ENCODE results near the gene TRPM7.
A peak's percentile ranks its signal among the peaks of the same experiment; 100 is the strongest.
"Not testable (repeated sequence)": the region's sequence is repeated elsewhere in the genome, so short reads cannot be mapped to it uniquely, and the experiment has no call there.

The TRPM7 gene

GRCh38 chr15:50686469-50687301 is at the start of gene TRPM7:
TRPM7 (minus strand) TSS chr15:50686797; CDS start chr15:50686533, 264 bp downstream.
- DNase-seq = peak; percentile 89

GRCh38 chr15:50735156-50735555 is 48.6 kb upstream of the TRPM7 start:
- DNase-seq = no peak

DNA sequence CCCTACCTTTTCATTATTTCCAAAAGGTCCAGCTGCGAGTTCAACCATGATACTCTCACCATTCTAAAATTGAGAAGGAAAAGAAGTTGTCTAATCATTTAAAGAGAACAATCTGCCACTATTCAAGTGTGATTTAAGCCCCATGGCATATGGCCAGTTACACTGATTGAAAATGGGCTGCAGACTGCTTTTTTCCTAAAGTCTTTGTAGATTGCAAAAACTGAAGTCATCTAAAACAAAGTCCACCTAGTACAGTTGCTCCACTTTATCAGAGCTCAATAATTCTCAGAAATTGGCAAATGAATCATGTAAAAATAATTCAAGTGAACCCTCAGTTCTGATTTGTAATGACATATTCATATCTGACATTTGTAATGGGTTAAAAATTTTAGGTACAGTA is 39.7 kb upstream of the TRPM7 start:
- DNase-seq = no peak

DNA sequence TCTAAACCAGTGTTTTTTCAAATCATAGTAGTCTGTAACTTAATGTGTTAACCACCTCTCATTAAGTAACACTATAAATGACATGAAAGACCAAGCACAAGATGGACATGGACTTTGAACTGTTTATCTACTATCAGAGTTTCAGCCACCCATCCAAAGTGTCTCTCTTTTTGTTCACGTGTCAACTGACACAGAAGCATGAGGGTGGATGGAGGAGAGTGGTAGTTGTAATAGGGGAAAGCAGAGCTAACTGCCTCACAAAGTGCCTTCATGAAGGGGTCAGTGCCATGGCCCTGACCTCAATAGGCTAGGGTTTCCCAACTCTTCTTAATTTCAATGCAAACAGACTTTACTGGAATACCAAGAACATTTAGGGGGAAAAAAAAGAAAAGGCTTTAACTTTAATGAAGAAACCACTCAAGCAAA is 32.1 kb upstream of the TRPM7 start:
- DNase-seq = no peak

DNA sequence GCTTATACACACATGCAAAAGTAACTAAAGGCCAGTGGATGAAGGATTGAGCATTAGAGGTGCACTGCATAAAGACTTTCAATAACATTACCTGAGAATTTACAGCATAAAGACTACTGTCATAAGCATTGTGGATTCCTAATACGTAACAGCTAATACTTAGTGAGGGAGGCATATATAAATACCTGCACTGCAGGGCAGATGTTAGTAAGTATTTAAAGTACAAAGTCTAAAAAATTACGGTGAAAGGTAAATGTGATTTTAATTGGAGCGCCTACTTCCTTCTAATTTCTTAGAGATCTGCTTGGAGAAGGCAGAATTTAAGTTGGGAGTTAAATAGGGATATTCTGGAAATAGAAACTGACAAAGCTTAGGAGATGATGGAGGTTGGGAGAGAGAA is 25.4 kb upstream of the TRPM7 start:
- no peak for DNase-seq

DNA sequence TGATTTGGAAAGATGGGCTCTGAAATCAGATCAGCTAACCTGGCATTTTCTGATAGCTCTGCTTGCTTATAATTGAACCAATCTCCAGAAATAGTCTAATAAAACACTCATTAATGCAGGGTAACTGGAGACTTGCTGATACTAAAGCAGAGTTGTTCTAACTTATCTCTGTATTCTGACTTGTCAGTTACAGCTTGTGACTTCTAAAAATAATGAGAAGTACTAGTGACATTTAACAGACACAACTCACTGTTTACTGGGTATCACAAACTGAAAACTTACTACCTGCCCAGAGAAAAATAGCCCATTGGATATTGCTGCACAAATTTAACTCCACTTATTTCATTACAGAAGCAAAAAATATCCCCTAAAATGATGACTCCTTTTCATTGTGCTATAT is 24.0 kb upstream of the TRPM7 start:
- DNase-seq = no peak

DNA sequence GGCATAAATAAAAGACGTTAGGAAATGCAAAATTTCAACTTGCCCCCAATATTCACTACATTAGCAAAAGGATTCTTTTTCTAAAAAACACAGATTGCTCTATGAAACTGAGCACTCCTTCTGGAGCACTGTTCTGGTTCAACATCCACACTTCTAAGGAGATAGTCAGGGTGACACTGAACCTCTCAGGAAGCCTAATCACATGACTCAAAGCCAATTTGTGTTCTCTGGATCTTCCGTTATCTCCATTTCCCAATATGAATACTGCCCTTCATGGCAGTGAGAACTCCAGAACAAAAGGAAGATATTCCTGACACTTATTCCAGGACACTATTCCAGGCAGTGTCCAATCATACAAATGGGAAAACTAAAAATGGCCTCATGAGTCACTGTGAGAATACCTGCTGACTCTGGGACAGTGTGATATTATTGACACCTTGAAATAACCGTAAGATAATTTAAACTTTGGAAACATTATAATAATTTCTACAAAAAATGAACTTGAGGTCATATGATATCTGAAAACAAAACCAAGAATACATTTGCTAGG is 21.4 kb upstream of the TRPM7 start:
- no peak for DNase-seq

DNA sequence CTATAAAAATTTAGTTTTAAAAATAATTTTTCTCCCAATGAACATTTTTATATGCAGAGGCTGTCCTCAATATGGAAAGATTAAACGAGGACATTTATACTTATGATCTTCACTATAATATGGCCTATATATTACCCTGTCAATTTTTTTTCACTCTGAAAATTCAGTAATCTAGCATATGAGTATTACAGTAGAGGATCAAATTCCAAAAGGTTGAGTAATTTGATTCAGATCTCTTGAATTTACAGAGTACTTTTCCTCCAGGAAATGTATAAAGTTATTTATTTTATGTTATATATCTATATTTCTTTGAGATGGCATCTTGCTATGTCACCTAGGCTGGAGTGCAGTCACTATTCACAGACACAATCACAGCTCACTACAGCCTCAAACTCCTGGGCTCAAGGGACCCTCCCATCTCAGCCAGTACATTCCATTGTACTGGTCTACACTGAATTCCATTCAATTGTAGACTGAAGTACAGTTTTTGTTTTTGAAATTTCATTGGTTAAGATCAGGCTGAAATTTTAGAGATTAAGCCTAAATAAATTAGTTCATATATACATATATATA is 16.3 kb upstream of the TRPM7 start:
- peak; percentile 8 for DNase-seq

GRCh38 chr15:50698101-50698500 is 11.5 kb upstream of the TRPM7 start:
- DNase-seq = no peak

GRCh38 chr15:50697109-50697797 is 10.7 kb upstream of the TRPM7 start:
- no peak for DNase-seq

DNA sequence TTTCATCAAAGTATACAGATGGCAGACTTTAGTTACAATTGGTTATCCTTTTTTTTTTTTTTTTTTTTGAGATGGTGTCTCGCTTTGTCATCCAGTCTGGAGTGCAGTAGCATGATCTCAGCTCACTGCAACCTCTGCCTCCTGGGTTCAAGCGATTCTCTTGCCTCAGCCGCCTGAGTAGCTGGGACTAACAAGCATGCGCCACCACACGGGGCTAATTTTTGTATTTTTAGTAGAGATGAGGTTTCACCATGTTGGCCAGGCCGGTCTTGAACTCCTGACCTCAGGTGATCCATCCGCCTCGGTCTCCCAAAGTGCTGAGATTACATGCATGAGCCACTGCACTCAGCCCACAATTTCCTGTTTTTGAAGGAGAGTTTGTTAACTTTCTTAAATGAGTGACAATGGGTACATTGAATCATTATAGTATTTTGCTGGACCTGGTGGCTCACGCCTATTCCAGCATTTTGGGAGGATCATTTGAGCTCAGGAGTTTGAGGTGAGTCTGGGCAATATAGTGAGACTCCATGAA is 8.1 kb upstream of the TRPM7 start:
- DNase-seq = not testable (repeated sequence)

- DNase-seq = no peak
These were observed 805 bp upstream of the TRPM7 start for GRCh38 chr15:50687302-50687902.

DNA sequence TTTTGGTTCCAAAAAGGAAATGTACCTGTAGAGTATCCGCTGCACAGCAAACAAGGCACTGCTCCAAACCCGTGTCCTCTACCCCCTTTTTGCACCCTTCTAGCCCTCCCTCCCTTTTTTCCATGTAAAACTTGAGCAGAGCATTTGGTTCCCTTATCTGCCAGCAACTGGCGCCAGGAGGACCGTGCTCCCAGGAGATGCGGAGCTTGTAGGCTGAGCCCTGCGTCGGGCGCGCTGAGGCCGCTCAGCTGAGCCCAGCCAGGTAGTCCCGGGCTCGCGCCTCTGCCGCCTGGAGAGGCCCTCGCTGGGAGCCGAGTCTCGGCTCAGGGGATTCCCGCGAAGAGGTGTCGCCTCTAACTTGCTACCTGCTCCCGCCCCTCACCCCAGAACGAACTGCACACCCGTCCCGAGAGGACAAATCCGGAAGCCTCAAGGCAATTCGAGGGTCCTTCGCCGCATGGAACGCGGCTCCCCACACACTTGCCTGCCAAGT is 575 bp downstream of the TRPM7 start:
- peak; percentile 48 for DNase-seq

DNA sequence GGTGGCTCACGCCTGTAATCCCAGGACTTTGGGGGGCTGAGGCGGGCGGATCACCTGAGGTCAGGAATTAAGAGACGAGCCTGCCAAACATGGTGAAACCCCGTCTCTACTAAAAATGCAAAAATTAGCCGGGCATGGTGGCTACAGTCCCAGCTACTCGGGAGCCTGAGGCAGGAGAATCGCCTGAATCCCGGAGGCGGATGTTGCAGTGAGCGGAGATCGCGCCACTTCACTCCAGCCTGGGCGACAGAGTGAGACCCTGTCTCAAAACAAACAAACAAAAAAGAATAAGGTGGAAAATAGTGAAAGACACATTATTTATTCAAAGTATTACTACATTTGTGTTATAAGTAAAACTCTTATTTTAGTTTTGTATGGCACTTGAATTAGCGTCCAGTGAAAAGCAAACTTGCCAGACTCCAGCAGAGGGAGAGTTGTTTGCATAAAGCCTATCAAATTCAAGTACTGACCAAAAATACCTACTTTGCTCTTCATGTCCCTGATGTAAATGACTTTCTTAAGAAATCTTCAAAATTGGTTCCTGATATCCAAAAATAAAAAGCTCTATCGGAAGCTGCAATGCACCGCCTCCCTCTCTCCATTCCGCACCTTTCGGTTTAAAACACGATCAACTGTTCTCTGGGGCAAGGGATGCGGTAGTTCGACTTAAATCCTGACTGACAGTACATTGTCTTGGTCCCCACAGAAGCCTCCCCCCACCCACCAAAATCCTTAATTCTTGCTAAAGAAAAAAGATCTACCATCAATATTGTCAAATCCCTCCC is 1.2 kb downstream of the TRPM7 start:
- DNase-seq = no peak

- DNase-seq = no peak
These were observed 5.1 kb downstream of the TRPM7 start for GRCh38 chr15:50681467-50681866.

GRCh38 chr15:50676799-50677483 is 9.7 kb downstream of the TRPM7 start:
- DNase-seq = peak; percentile 79

DNA sequence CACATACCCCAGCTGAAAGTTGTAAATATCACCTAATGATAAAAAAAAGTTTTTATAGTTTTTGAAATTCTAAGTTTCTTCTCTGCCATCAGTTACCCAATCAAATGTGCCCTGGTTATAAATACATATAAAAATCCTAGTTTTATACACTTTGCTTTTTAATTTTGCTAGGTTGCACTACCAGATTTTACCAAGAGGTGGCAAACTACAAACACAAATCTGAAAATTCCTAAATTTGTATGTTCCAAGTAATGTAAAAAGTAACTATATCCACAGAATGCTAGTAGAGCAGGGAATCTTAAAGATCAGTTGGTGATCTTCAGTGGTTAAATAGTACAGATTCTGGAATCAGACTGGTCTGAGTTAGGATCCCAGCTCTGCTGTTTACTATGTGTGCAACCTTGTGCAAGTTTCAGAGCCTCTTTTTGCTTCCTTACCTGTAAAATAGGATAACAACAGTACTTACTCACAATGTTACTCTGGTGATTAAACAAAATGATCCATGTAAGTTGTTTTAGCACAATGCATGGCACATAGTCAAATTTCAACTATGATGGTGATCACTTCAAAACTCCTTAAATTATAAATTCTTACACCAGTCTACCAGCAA is 11.0 kb downstream of the TRPM7 start:
- DNase-seq = peak; percentile 43

- no peak for DNase-seq
These were observed 16.5 kb downstream of the TRPM7 start for GRCh38 chr15:50670115-50670514.

GRCh38 chr15:50669611-50670010 is 17.0 kb downstream of the TRPM7 start:
- DNase-seq = no peak

GRCh38 chr15:50665938-50666337 is 20.7 kb downstream of the TRPM7 start:
- DNase-seq = no peak

- no peak for DNase-seq
These were observed 31.0 kb downstream of the TRPM7 start for GRCh38 chr15:50655555-50655954.
